DOHH2 (cell line): Measurements from ENCODE around the gene BBS9.

Source experiments
- H3F3A ChIP-seq: fragments of 200-600 bp; sonication (generic), shearing (Covaris generic); 2 replicates; pipeline ENCODE4 v1.6.0; 2016; ENCODE audit warnings: antibody characterized with exemption, mild to moderate bottlenecking; ENCODE audit not compliant: control insufficient read depth, insufficient read depth
- H3K27ac ChIP-seq: fragments of 200-600 bp; sonication (generic); 2 replicates; pipeline ENCODE4 v1.5.1; 2014; ENCODE audit warnings: low read depth, mild to moderate bottlenecking, low read length, moderate library complexity
- H3K27me3 ChIP-seq: fragments of 200-600 bp; sonication (generic); 2 replicates; pipeline ENCODE4 v1.6.1; 2014; ENCODE audit warnings: mild to moderate bottlenecking, low read length, mixed read lengths; ENCODE audit not compliant: control insufficient read depth
- H3K36me3 ChIP-seq: fragments of 200-600 bp; sonication (generic); 2 replicates; pipeline ENCODE4 v1.6.1; 2014; ENCODE audit warnings: mild to moderate bottlenecking, low read length, moderate library complexity, mixed read lengths; ENCODE audit not compliant: control insufficient read depth
- H3K4me1 ChIP-seq: fragments of 200-600 bp; sonication (generic); 2 replicates; pipeline ENCODE4 v1.6.1; 2014; ENCODE audit warnings: mild to moderate bottlenecking, low read length, mixed read lengths; ENCODE audit not compliant: control insufficient read depth
- H3K4me2 ChIP-seq: fragments of 200-600 bp; sonication (generic); 2 replicates; pipeline ENCODE4 v1.6.0; 2014; ENCODE audit warnings: mild to moderate bottlenecking, low read length, moderate library complexity
- H3K4me3 ChIP-seq: fragments of 200-600 bp; sonication (generic); 2 replicates; pipeline ENCODE4 v1.5.1; 2014; ENCODE audit warnings: mild to moderate bottlenecking, low read length, mixed read lengths
- H3K79me2 ChIP-seq: fragments of 200-600 bp; sonication (generic); 2 replicates; pipeline ENCODE4 v1.6.1; 2014; ENCODE audit warnings: mild to moderate bottlenecking, low read length, mixed read lengths; ENCODE audit not compliant: control insufficient read depth
- H3K9me2 ChIP-seq: fragments of 200-600 bp; sonication (generic); replicated peaks from 2 replicates; pipeline ENCODE4 v1.6.1; 2014; ENCODE audit warnings: mild to moderate bottlenecking, low read length, mixed read lengths; ENCODE audit not compliant: control insufficient read depth
- H3K9me3 ChIP-seq: fragments of 200-600 bp; sonication (generic); 2 replicates; pipeline ENCODE4 v1.6.1; 2014; ENCODE audit warnings: antibody characterized with exemption, low read length, mixed read lengths; ENCODE audit not compliant: control insufficient read depth, insufficient read depth
- H4K20me1 ChIP-seq: fragments of 200-600 bp; sonication (generic); 2 replicates; pipeline ENCODE4 v1.6.0; 2014; ENCODE audit warnings: low read depth, mild to moderate bottlenecking, antibody characterized with exemption, low read length, moderate library complexity; ENCODE audit not compliant: control insufficient read depth, insufficient read depth
- CTCF ChIP-seq: fragments of 200-600 bp; sonication (generic); IDR thresholded peaks from one replicate; pipeline ENCODE4 v1.5.1; 2014; ENCODE audit warnings: antibody characterized with exemption, mild to moderate bottlenecking, low read depth, low read length; ENCODE audit not compliant: poor library complexity, severe bottlenecking
- EZH2phosphoT487 ChIP-seq: fragments of 200-600 bp; sonication (generic); IDR thresholded peaks from 2 replicates; pipeline ENCODE4 v1.6.1; 2017; ENCODE audit warnings: borderline replicate concordance, mild to moderate bottlenecking, antibody characterized with exemption, low read length, moderate library complexity, mixed read lengths

The BBS9 gene

GRCh38 chr7:33183504-33183903 is 54.1 kb downstream of the BBS9 start:
- H3K4me3 ChIP-seq = no peak overlapping the region
- H3K9me3 ChIP-seq = no peaks in the 10 kb centered on the region
- H4K20me1 ChIP-seq = no peaks in the 10 kb centered on the region
- no peak overlapping the region for H3K4me2 ChIP-seq
- H3K79me2 ChIP-seq = no peaks in the 10 kb centered on the region
- H3K27me3 ChIP-seq = 0 out of 2 replicates have a peak, but pooled peaks cover 3% of the 10 kb centered on the region
- no peaks in the 10 kb centered on the region for H3K4me1 ChIP-seq
- no peaks in the 10 kb centered on the region for H3F3A ChIP-seq
- no peak for TF ChIP-seq CTCF
- no peak for TF ChIP-seq EZH2phosphoT487
- H3K9me2 ChIP-seq = no peaks in the 10 kb centered on the region
- no peaks in the 10 kb centered on the region for H3K36me3 ChIP-seq
- no peak overlapping the region for H3K27ac ChIP-seq

GRCh38 chr7:33184828-33185227 is 55.5 kb downstream of the BBS9 start:
- H3K4me2 ChIP-seq = no peak overlapping the region
- TF ChIP-seq CTCF (no peak), EZH2phosphoT487 (no peak)
- H3K27ac ChIP-seq = no peak overlapping the region
- H3K9me2 ChIP-seq = no peaks in the 10 kb centered on the region
- H3K36me3 ChIP-seq = no peaks in the 10 kb centered on the region
- H3K4me3 ChIP-seq = no peak overlapping the region
- H4K20me1 ChIP-seq = no peaks in the 10 kb centered on the region
- no peaks in the 10 kb centered on the region for H3K9me3 ChIP-seq
- H3K79me2 ChIP-seq = no peaks in the 10 kb centered on the region
- H3F3A ChIP-seq = no peaks in the 10 kb centered on the region
- no peaks in the 10 kb centered on the region for H3K4me1 ChIP-seq
- H3K27me3 ChIP-seq = 0 out of 2 replicates have a peak, but pooled peaks cover 3% of the 10 kb centered on the region

- no peaks in the 10 kb centered on the region for H3K4me1 ChIP-seq
- no peaks in the 10 kb centered on the region for H3K79me2 ChIP-seq
- 0 out of 2 replicates have a peak, but pooled peaks cover 3% of the 10 kb centered on the region for H3K27me3 ChIP-seq
- no peak overlapping the region for H3K27ac ChIP-seq
- H3K9me2 ChIP-seq = no peaks in the 10 kb centered on the region
- H4K20me1 ChIP-seq = no peaks in the 10 kb centered on the region
- H3K36me3 ChIP-seq = no peaks in the 10 kb centered on the region
- no peaks in the 10 kb centered on the region for H3F3A ChIP-seq
- TF ChIP-seq EZH2phosphoT487 (no peak), CTCF (peak; percentile 80)
- no peak overlapping the region for H3K4me2 ChIP-seq
- H3K9me3 ChIP-seq = no peaks in the 10 kb centered on the region
- no peak overlapping the region for H3K4me3 ChIP-seq
These were observed 56.4 kb downstream of the BBS9 start for GRCh38 chr7:33185786-33186185.

GRCh38 chr7:33186192-33186591 is 56.8 kb downstream of the BBS9 start:
- H3K4me1 ChIP-seq = no peaks in the 10 kb centered on the region
- no peaks in the 10 kb centered on the region for H3K9me3 ChIP-seq
- no peaks in the 10 kb centered on the region for H3K79me2 ChIP-seq
- TF ChIP-seq EZH2phosphoT487 (no peak), CTCF (no peak)
- 0 out of 2 replicates have a peak, but pooled peaks cover 3% of the 10 kb centered on the region for H3K27me3 ChIP-seq
- no peaks in the 10 kb centered on the region for H3F3A ChIP-seq
- H3K4me3 ChIP-seq = no peak overlapping the region
- no peaks in the 10 kb centered on the region for H3K9me2 ChIP-seq
- H4K20me1 ChIP-seq = no peaks in the 10 kb centered on the region
- H3K27ac ChIP-seq = no peak overlapping the region
- H3K4me2 ChIP-seq = no peak overlapping the region
- H3K36me3 ChIP-seq = no peaks in the 10 kb centered on the region
